IgD-negative memory B cell (primary cell): ENCODE data around the gene KIF3B. TPM values are rescaled to one million over a fixed set of nuclear protein-coding genes. Genes with fewer than 3 reads are reported as not detected.
A peak's percentile ranks its signal among the peaks of the same experiment; 100 is the strongest.

Source experiments
- H3K27ac Mint-ChIP-seq, 3 donors: one replicate each; pipeline ENCODE4 v1.8.0; 2020 to 2022; ENCODE audit warnings: mild to moderate bottlenecking in 3 of 3, mixed read lengths in 3 of 3, moderate library complexity in 1 of 3
- H3K27me3 Mint-ChIP-seq: one replicate; pipeline ENCODE4 v1.8.0; 2021; ENCODE audit warnings: mixed read lengths
- H3K36me3 Mint-ChIP-seq: one replicate; pipeline ENCODE4 v1.8.0; 2020; ENCODE audit warnings: mild to moderate bottlenecking, mixed read lengths
- H3K4me1 Mint-ChIP-seq, 3 donors: one replicate each; pipeline ENCODE4 v1.8.0; 2020 to 2022; ENCODE audit warnings: mixed read lengths in 3 of 3, mild to moderate bottlenecking in 1 of 3
- H3K4me3 Mint-ChIP-seq, 4 donors: one replicate each; pipeline ENCODE4 v1.8.0; 2020 to 2022; ENCODE audit warnings: mild to moderate bottlenecking in 4 of 4, mixed read lengths in 4 of 4, moderate library complexity in 3 of 4
- H3K9me3 Mint-ChIP-seq, 3 donors: one replicate each; pipeline ENCODE4 v1.8.0; 2020 to 2021; ENCODE audit warnings: mixed read lengths in 3 of 3, mild to moderate bottlenecking in 1 of 3
- polyA plus RNA-seq: library from polyadenylated mRNA; unstranded; fragments of 300-500 nt; fragmentation: Illumina TruSeq; gene quantifications from one replicate; pipeline ENCODE4 v1.2.3, GENCODE V29; 2021

Gene KIF3B
- polyA plus RNA-seq: 6.9 TPM

DNA sequence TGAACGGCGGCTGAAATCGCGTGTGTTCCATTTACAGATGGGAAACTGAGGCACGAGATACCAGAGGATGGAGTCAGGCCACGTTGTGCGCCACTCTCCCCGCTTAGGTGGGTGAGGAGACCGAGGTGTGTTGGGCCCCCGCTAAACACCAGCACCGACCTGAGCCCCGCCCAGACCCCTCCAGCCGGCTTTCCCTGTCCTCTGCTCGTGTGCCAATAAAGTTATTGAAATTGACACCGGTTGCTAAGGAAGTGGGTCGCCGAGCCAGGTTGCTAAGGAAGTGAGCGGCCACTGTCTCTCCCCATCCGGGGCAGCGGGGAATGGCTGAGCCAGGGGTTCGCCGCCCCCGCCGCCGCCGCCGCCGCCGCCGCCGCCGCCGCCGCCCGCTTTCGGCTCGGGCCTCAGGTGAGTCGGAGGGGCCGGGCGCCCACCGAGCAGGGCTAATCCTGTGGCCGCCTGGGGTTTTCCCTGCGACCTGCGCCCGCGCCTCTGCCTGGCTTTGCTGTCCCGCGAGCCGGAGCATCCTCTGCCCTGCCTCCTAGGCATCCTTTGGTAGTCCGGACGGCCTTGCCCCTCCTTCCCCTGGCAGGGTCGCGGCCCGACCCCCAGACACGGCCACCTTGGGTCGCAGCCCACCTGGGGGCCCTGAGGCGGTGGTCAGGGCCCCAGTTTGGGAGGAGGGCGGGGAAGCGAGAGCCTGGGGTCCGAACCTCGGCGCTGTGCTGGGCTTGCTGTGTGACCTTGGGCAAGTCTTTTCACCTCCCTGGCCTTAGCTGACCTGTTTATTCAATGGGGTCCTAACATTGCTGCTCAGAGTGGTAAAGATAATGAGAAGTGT is at the start of gene KIF3B:
TSS of gene KIF3B (plus strand) at position 291 of the 838 bp plus-strand sequence. CDS start 32,127 bp downstream, outside the sequence.
- Mint-ChIP-seq H3K27ac (peak within 1 kb of the TSS; percentile 91 to 95 (median 93)), H3K4me3 (peak within 1 kb of the TSS; percentile 90 to 98 (median 96)), H3K9me3 (no peaks in the 10 kb centered on the region), H3K4me1 (peaks cover 25 to 42% (median 37%) of the 10 kb centered on the region in 3 donors), H3K27me3 (no peaks in the 10 kb centered on the region), H3K36me3 (peaks cover 7% of the 10 kb centered on the region)

DNA sequence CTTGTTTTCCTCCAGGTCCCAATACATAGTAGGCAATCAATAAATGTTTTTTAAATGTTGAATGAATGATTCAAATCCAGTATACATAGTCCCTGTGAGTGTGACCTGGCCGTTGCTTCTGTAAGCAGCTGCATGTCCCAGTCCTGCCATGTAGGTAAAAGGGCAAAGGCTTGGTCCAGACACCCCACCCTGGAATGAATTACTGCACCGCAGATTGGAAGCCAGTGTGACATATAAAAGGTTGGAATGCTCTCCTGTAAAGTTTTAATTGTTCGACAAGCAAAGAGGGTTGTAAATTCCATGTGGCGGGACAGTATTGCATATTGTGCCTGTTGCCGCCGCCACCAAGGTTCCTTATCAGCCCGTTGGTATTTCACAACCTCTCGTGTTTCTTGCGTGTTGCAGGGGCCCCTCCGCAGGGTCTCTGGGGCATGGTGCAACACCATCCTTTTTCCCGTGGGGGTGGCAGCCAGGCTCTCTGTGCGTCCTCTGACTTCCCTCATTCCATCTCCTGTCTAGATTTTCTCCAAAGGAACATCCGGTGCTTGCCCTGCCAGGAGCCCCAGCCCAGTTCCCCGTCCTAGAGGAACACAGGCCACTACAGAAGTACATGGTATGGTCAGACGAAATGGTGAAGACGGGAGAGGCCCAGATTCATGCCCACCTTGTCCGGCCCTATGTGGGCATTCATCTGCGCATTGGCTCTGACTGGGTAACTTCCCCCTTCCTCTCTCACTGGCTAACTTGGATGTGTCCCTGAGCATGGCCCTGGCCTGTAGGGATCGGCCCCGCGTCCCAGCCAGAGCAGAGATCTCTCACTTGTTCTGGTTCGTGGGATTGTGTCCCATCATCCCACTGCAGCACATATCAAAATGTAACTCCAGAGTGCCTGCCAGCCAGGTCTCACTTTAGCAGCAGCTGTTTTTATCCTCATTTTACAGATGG is 49.4 kb upstream of the KIF3B start:
- Mint-ChIP-seq H3K27ac (no peak overlapping the region), H3K36me3 (peaks cover 4% of the 10 kb centered on the region), H3K4me3 (no peak overlapping the region), H3K9me3 (no peaks in the 10 kb centered on the region), H3K27me3 (no peaks in the 10 kb centered on the region), H3K4me1 (peaks cover 7 to 12% (median 9%) of the 10 kb centered on the region in 3 donors)

DNA sequence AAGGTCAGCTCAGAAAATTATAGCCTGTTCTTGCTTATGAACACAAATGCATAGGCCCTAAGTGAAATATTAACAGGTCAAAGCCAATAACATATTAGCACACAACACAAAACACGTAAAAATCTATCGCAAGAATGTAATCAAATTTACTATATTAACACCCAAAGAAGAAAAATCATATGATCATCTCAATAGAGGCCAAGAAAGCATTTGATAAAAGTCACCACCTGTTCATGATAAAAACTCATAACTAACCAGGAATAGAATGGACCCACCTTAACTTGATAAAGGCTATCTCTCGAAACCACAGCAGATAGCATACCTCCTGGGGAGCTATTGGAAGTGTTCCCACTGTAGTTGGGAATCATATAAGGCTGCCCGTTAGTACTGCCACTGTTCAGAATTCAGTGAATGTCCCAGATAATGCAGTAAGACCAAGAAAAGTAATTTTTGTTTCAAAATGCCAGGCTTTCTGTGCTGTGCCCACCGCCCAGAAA is 48.2 kb upstream of the KIF3B start:
- peaks cover 7 to 12% (median 9%) of the 10 kb centered on the region in 3 donors for H3K4me1 Mint-ChIP-seq
- no peak overlapping the region for H3K27ac Mint-ChIP-seq
- no peak overlapping the region for H3K4me3 Mint-ChIP-seq
- H3K9me3 Mint-ChIP-seq: no peaks in the 10 kb centered on the region
- H3K36me3 Mint-ChIP-seq: peaks cover 5% of the 10 kb centered on the region
- no peaks in the 10 kb centered on the region for H3K27me3 Mint-ChIP-seq

GRCh38 chr20:32230707-32231106 is 46.7 kb upstream of the KIF3B start:
- peak overlapping the region in 1 of 4 donors; percentile 39 for H3K4me3 Mint-ChIP-seq
- H3K27ac Mint-ChIP-seq: peak overlapping the region in 1 of 3 donors; percentile 39

GRCh38 chr20:32231245-32231644 is 46.2 kb upstream of the KIF3B start:
- H3K36me3 Mint-ChIP-seq: peaks cover 8% of the 10 kb centered on the region
- peaks cover 7 to 12% (median 9%) of the 10 kb centered on the region in 3 donors for H3K4me1 Mint-ChIP-seq

More at GRCh38 chr20:32230707-32231106, 46.7 kb upstream of the KIF3B start:
- peaks cover 8% of the 10 kb centered on the region for H3K36me3 Mint-ChIP-seq
- H3K4me1 Mint-ChIP-seq: peaks cover 7 to 12% (median 9%) of the 10 kb centered on the region in 3 donors
- H3K27me3 Mint-ChIP-seq: no peaks in the 10 kb centered on the region
- no peaks in the 10 kb centered on the region for H3K9me3 Mint-ChIP-seq

GRCh38 chr20:32231847-32232246 is 45.6 kb upstream of the KIF3B start:
- no peaks in the 10 kb centered on the region for H3K27me3 Mint-ChIP-seq
- peaks cover 8% of the 10 kb centered on the region for H3K36me3 Mint-ChIP-seq
- H3K27ac Mint-ChIP-seq: peak overlapping the region; percentile 54 to 93 (median 58)
- peaks cover 7 to 12% (median 9%) of the 10 kb centered on the region in 3 donors for H3K4me1 Mint-ChIP-seq
- no peaks in the 10 kb centered on the region for H3K9me3 Mint-ChIP-seq
- peak overlapping the region in 1 of 4 donors; percentile 49 for H3K4me3 Mint-ChIP-seq

More at GRCh38 chr20:32231245-32231644, 46.2 kb upstream of the KIF3B start:
- Mint-ChIP-seq H3K27ac (peak overlapping the region in 2 of 3 donors; percentile 58 to 93), H3K27me3 (no peaks in the 10 kb centered on the region), H3K4me3 (no peak overlapping the region), H3K9me3 (no peaks in the 10 kb centered on the region)

DNA sequence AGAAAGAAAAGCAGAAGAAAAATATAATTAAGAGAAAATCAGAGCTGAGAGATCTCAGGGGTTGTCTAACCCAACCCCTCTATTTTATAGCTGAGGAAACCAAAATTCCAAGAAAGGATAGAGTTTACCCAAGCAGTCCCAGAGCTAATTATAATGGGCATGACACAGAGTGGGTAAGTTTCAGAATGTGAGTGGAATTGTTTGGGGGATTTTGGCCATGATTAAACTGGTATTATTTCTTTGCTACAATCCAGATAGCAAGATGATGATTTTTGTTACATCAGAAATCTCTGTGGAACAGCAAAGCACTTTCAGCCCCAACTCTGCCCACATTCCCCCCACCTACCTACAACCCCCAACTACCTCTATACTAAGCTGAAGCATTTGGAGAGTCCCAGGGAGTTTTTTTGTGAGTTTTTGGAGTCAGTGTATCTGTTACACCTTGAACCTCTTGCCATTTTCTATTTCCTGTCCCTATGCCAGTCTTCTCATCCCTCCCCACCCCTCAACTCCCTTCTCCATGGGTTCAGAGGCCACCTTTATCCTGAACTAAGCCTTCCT is 45.0 kb upstream of the KIF3B start:
- H3K36me3 Mint-ChIP-seq: peaks cover 8% of the 10 kb centered on the region
- H3K4me1 Mint-ChIP-seq: peaks cover 7 to 12% (median 9%) of the 10 kb centered on the region in 3 donors
- H3K27ac Mint-ChIP-seq: peak overlapping the region; percentile 54 to 93 (median 58)
- H3K27me3 Mint-ChIP-seq: no peaks in the 10 kb centered on the region
- H3K4me3 Mint-ChIP-seq: peak overlapping the region in 1 of 4 donors; percentile 49
- H3K9me3 Mint-ChIP-seq: no peaks in the 10 kb centered on the region

GRCh38 chr20:32233286-32233685 is 44.2 kb upstream of the KIF3B start:
- Mint-ChIP-seq H3K36me3 (peaks cover 10% of the 10 kb centered on the region), H3K27ac (no peak overlapping the region), H3K27me3 (no peaks in the 10 kb centered on the region), H3K4me3 (no peak overlapping the region), H3K9me3 (no peaks in the 10 kb centered on the region), H3K4me1 (peaks cover 7 to 12% (median 9%) of the 10 kb centered on the region in 3 donors)

DNA sequence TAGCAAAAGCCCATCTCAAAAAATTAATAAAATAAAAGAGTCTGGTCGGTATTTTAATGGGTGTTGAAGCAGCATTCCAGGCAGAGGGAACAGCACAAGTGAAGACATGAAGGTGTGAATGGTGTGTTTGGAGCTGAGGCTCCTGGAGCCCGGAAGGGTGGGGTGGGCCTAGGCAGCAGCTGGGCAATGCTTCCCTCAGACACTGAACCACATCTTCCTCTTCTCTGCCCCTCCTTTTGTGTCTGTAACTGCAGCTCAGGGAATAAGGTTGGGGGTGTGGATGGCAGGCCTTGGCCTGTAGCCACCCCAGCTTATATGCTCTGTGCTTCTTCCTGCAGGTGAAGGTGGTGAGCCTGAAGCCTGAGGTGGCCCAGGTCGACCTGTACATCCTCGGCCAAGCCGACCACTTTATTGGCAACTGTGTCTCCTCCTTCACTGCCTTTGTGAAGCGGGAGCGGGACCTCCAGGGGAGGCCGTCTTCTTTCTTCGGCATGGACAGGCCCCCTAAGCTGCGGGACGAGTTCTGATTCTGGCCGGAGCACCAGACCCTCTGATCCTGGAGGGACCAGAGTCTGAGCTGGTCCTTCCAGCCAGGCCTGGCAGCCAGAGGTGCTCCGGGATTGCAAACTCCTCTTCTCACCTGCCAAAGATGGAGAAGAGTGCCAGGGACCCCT is 43.2 kb upstream of the KIF3B start:
- Mint-ChIP-seq H3K36me3 (peaks cover 10% of the 10 kb centered on the region), H3K4me1 (peaks cover 7 to 12% (median 11%) of the 10 kb centered on the region in 3 donors), H3K9me3 (no peaks in the 10 kb centered on the region), H3K27me3 (no peaks in the 10 kb centered on the region), H3K4me3 (peak overlapping the region in 1 of 4 donors; percentile 22), H3K27ac (no peak overlapping the region)

DNA sequence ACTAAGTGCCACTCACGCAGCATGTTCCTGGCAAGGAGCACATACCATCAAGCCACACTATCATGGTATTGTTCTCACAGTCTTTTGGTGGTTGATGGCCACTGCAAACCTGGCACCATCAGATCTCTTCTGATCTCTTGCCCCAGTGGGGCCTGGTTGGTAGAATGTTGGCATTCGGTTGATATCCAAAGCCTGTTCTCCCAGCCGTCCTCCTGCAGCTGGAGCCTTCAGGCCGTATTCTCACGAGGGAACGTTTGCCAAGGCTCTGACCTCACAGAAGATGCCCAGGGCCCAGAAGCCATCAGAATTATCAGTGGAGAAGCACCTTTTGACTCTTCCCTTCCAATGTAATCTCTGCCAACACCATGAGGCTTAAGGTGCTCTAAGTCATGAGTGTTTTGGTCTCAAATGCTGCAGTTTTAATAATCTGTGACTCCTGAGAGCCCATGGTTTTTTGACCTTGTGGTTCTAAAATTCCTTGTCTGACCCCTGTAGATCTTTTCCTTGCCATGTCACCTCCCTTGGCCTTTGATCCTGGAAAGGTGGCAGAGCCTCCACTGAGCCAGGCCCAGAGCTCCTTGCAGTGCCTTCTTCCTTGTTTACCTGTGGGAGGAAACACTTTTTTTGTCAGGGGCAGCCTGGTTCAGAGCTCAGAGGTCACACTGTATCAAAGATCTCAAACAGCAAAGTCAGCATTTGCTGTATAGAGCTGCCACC is 42.0 kb upstream of the KIF3B start:
- H3K27me3 Mint-ChIP-seq: no peaks in the 10 kb centered on the region
- H3K27ac Mint-ChIP-seq: no peak overlapping the region
- H3K36me3 Mint-ChIP-seq: peaks cover 10% of the 10 kb centered on the region
- H3K4me3 Mint-ChIP-seq: no peak overlapping the region
- H3K9me3 Mint-ChIP-seq: no peaks in the 10 kb centered on the region
- H3K4me1 Mint-ChIP-seq: peaks cover 15 to 22% (median 19%) of the 10 kb centered on the region in 3 donors

DNA sequence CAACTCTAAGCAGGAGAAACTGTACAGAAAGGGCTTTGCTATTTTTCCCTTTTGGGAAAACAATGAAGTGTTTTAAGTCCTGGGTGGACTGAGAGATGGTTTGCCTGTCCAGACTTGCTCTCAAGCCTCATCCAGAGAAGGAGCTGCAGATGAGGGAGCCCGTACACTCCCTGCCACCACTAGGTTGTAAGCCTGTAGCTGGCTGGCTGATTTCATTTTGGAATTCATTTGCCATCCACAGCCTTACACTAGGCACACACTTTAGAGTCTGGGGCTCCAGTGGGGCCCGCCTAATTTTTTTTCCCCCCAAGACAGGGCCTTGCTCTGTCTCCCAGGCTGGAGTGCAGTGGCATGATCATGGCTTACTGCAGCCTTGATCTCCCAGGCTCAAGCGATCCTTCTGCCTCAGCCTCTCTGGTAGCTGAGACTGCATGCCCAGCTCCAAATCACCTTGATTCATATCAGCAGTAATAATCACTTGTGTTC is 41.4 kb upstream of the KIF3B start:
- no peak overlapping the region for H3K27ac Mint-ChIP-seq
- H3K27me3 Mint-ChIP-seq: no peaks in the 10 kb centered on the region
- peaks cover 10% of the 10 kb centered on the region for H3K36me3 Mint-ChIP-seq
- no peak overlapping the region for H3K4me3 Mint-ChIP-seq
- no peaks in the 10 kb centered on the region for H3K9me3 Mint-ChIP-seq
- H3K4me1 Mint-ChIP-seq: peaks cover 16 to 23% (median 21%) of the 10 kb centered on the region in 3 donors

DNA sequence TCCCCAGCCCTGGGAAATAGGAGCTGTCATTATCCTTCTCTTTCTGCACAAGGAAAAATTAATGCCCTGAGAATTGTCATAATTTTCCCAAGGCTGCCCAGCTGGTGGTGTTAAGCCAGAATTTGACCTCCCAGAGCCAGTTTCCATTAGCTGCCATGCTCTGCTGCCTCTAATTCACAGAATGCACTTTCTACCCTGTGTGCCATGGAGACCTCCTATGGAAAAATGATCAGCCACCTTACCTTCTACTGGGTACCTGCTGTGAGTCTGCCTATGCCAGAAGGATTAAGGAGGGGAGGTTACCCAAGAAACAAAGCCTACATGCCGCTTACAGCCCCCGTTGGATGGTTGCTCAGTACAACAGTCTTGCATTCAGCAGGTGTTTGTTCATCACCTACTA is 40.6 kb upstream of the KIF3B start:
- H3K27me3 Mint-ChIP-seq: no peaks in the 10 kb centered on the region
- peaks cover 10% of the 10 kb centered on the region for H3K36me3 Mint-ChIP-seq
- no peak overlapping the region for H3K4me3 Mint-ChIP-seq
- H3K4me1 Mint-ChIP-seq: peaks cover 12 to 17% (median 16%) of the 10 kb centered on the region in 3 donors
- H3K9me3 Mint-ChIP-seq: no peaks in the 10 kb centered on the region
- H3K27ac Mint-ChIP-seq: peak overlapping the region in 1 of 3 donors; percentile 0

DNA sequence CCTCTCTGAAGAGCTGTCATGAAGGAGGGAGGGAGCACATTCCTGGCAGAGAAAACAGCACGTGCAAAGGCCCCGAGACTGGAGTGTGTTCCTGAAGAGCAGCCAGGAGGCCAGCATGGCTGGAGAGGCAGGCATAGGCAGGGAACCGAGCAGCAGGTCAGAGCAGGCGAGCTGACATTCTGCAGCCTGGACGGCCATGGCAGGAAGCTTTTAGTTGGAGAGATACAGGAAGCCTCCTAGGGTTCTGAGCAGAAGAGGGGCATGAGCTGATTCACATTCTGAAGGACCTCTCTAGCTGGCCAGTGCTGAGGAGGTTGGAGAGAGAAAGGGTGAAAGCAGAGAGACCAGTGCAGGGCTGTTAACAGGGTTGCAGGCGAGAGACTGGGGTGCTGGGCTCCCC is 40.0 kb upstream of the KIF3B start:
- no peak overlapping the region for H3K4me3 Mint-ChIP-seq
- H3K27ac Mint-ChIP-seq: peak overlapping the region in 1 of 3 donors; percentile 34
- no peaks in the 10 kb centered on the region for H3K9me3 Mint-ChIP-seq

More for the DNA sequence above, 40.0 kb upstream of the KIF3B start:
- peaks cover 10% of the 10 kb centered on the region for H3K36me3 Mint-ChIP-seq
- no peaks in the 10 kb centered on the region for H3K27me3 Mint-ChIP-seq
- peaks cover 9 to 13% (median 11%) of the 10 kb centered on the region in 3 donors for H3K4me1 Mint-ChIP-seq
